Activated T-cell treated with anti-CD3 and anti-CD28 coated beads, Interleukin-2, amount 50 U/mL, for 4 hours (primary cell): ENCODE measurements around the gene FCMR. TPM values are rescaled to one million over a fixed set of nuclear protein-coding genes. Genes with fewer than 3 reads are reported as not detected.
A peak's percentile ranks its signal among the peaks of the same experiment; 100 is the strongest.

Experiments
- ATAC-seq, 2 donors: fragments of 200-7000 bp; cut with Tn5 transposase; one replicate each; pipeline ENCODE4 v1.10.0; 2021
- DNase-seq: peaks from one replicate; pipeline ENCODE4 v3.0.0-alpha.2; 2020
- H3K27me3 Mint-ChIP-seq: one replicate; pipeline ENCODE4 v1.8.0; 2021; ENCODE audit warnings: low read depth, mixed read lengths
- H3K36me3 Mint-ChIP-seq: one replicate; pipeline ENCODE4 v1.8.0; 2022; ENCODE audit warnings: mixed read lengths; ENCODE audit not compliant: insufficient read depth
- H3K4me1 Mint-ChIP-seq: one replicate; pipeline ENCODE4 v1.8.0; 2021; ENCODE audit warnings: low read depth, mixed read lengths
- H3K4me3 Mint-ChIP-seq: one replicate; pipeline ENCODE4 v1.8.0; 2021; ENCODE audit warnings: mild to moderate bottlenecking, moderate library complexity, mixed read lengths
- H3K9me3 Mint-ChIP-seq: one replicate; pipeline ENCODE4 v1.8.0; 2021; ENCODE audit warnings: mixed read lengths
- total RNA-seq, 3 donors: library from RNA; stranded (reverse); gene quantifications; one replicate each; pipeline ENCODE4 v1.2.1, GENCODE V29; 2021

FCMR gene
- total RNA-seq, 3 donors from 2014 or later = 24.7 to 41.7 (median 24.8) TPM

DNA sequence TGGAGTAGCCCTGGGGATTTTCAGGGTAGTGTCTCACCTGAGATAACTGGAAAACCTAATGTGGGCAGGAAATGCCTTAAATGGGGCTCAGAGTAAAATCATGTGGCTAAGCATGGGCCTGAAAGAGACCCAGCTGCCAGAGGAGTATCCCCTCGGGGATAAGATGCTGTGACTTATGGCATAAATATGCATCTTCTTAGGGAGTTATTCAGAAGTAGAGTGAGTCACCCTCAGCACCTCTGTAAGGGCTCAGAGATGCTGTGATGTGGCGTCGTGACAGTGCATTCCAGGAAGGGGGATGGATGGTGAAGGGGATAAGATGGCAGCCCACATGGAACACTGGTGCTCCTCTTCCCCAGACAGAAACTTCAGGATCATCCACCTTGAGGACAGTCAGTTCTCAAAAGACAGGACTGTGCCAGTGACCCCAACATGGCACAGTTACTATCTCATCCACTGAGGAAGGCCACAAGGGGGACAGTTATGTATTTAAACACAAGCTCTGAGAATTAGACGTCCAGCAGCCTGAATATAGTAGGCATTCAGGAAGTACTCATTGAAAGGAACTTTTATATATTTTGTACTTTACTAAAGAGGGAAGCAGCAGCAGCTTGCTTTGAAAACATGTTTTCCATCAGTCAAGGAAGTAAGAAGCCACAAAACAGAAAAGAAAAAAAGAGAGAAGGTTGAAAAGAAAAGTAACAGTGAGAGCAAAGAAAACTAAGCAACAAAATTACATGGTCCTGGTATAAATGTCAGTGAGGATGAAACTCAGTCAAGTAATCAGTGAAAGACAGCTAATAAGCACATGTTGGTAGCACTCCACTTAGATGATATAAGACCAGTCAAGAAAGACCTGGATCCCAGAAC lies 16.2 kb downstream of the FCMR start:
- Mint-ChIP-seq H3K4me3 (peak overlapping the region; percentile 46), H3K4me1 (peaks cover 80% of the 10 kb centered on the region), H3K27me3 (no peaks in the 10 kb centered on the region), H3K9me3 (no peaks in the 10 kb centered on the region), H3K36me3 (peaks cover 54% of the 10 kb centered on the region)
- DNase-seq (peak; percentile 43), ATAC-seq (peak; percentile 87)

DNA sequence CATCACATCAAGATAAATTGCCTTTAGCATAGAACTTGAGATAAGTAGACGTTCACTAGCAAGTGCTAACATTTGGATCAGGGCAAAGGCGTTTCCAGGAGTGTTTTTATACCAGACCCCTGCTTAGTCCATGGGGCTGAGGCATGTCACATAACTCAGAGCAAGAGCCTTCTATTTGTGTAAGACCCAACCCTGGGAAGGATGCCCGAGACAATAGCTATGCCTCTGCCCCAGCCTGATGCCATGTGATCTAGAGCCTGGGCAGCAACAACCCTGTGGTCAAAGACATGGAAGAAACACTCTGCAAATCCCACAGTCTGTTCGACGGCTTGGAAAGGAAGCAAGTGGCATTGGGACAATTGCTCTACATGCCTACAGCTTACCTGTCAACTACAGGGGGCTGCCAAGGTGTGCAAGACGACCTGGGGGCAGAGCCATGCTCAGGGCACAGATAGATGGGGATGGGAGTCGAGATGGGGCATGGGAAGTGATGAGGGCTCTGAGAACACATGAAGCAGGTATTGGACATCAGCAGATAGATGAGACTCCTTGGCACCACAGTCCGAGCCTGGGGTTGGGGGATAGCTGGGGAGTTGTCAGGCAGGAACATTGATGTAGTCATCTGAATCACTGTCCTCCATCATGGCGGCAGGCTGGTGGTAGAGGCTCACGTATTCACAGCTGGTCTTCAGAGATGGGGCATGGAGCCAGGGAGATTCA lies 17.2 kb downstream of the FCMR start:
- no peak overlapping the region for H3K4me3 Mint-ChIP-seq
- H3K27me3 Mint-ChIP-seq = no peaks in the 10 kb centered on the region
- DNase-seq = no peak
- H3K4me1 Mint-ChIP-seq = peaks cover 81% of the 10 kb centered on the region
- no peak for ATAC-seq
- no peaks in the 10 kb centered on the region for H3K9me3 Mint-ChIP-seq
- H3K36me3 Mint-ChIP-seq = peaks cover 54% of the 10 kb centered on the region

GRCh38 chr1:206903687-206904086 lies 18.1 kb downstream of the FCMR start:
- DNase-seq (no peak), ATAC-seq (no peak)
- no peaks in the 10 kb centered on the region for H3K9me3 Mint-ChIP-seq
- H3K27me3 Mint-ChIP-seq = no peaks in the 10 kb centered on the region
- peaks cover 80% of the 10 kb centered on the region for H3K4me1 Mint-ChIP-seq
- peaks cover 51% of the 10 kb centered on the region for H3K36me3 Mint-ChIP-seq
- no peak overlapping the region for H3K4me3 Mint-ChIP-seq

- peaks cover 78% of the 10 kb centered on the region for H3K4me1 Mint-ChIP-seq
- no peak overlapping the region for H3K4me3 Mint-ChIP-seq
- no peaks in the 10 kb centered on the region for H3K9me3 Mint-ChIP-seq
- peaks cover 45% of the 10 kb centered on the region for H3K36me3 Mint-ChIP-seq
- no peak for DNase-seq
- ATAC-seq = no peak
- H3K27me3 Mint-ChIP-seq = no peaks in the 10 kb centered on the region
Observed at GRCh38 chr1:206902702-206903101, 19.0 kb downstream of the FCMR start.

- no peak for ATAC-seq
- no peak overlapping the region for H3K4me3 Mint-ChIP-seq
- peaks cover 45% of the 10 kb centered on the region for H3K36me3 Mint-ChIP-seq
- no peaks in the 10 kb centered on the region for H3K9me3 Mint-ChIP-seq
- no peak for DNase-seq
- H3K27me3 Mint-ChIP-seq = no peaks in the 10 kb centered on the region
- H3K4me1 Mint-ChIP-seq = peaks cover 79% of the 10 kb centered on the region
Observed at GRCh38 chr1:206901944-206902343, 19.8 kb downstream of the FCMR start.

DNA sequence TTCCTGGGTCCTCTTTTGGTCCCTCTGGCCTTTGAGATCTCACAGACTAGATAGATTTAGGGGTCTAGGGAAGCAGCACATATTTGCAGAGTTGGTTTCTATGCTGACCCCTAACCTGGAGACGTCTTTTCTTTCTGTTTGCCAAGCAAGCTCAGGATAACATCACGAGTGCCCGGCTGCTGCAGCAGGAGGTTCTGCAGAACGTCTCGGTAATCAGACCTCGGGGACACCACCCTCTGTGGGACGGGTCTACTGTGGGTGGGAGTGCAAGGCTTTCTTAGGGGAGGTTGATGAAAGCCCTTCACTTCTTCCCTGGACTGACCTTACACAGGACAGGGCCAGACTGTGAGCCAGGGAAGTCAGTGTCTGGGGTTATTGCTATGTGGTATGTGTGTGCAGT lies 21.6 kb downstream of the FCMR start:
- peaks cover 72% of the 10 kb centered on the region for H3K4me1 Mint-ChIP-seq
- H3K4me3 Mint-ChIP-seq = no peak overlapping the region
- no peaks in the 10 kb centered on the region for H3K9me3 Mint-ChIP-seq
- H3K36me3 Mint-ChIP-seq = peaks cover 35% of the 10 kb centered on the region
- ATAC-seq = no peak
- H3K27me3 Mint-ChIP-seq = no peaks in the 10 kb centered on the region
- no peak for DNase-seq

DNA sequence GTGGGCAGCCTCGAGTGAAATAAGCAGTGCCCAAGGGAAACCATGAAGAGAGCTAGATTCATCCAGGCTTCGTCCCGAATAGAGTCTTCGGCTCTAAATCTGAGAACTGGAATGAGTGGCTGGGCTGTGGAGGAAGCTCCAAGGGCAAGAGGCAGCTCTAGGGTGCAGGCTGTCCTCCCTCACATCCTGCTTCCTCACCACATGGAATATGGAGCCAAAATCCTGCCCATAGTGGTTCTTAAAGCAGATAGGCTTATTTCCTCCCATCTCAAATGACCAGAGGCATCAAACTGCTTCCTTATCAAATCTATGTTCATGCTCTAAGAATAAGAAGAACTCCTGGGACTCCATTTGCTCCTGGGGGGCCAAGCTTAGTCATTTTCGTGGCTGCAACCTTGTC lies 22.0 kb downstream of the FCMR start:
- H3K27me3 Mint-ChIP-seq = no peaks in the 10 kb centered on the region
- peaks cover 31% of the 10 kb centered on the region for H3K36me3 Mint-ChIP-seq

GRCh38 chr1:206898915-206899431 lies 22.8 kb downstream of the FCMR start:
- Mint-ChIP-seq H3K9me3 (no peaks in the 10 kb centered on the region), H3K4me3 (peak overlapping the region; percentile 35), H3K36me3 (peaks cover 23% of the 10 kb centered on the region), H3K4me1 (peaks cover 62% of the 10 kb centered on the region), H3K27me3 (no peaks in the 10 kb centered on the region)
- no peak for ATAC-seq
- DNase-seq = no peak

More for the DNA sequence above, 22.0 kb downstream of the FCMR start:
- H3K4me1 Mint-ChIP-seq = peaks cover 67% of the 10 kb centered on the region
- DNase-seq (no peak), ATAC-seq (no peak)
- H3K4me3 Mint-ChIP-seq = no peak overlapping the region
- H3K9me3 Mint-ChIP-seq = no peaks in the 10 kb centered on the region

DNA sequence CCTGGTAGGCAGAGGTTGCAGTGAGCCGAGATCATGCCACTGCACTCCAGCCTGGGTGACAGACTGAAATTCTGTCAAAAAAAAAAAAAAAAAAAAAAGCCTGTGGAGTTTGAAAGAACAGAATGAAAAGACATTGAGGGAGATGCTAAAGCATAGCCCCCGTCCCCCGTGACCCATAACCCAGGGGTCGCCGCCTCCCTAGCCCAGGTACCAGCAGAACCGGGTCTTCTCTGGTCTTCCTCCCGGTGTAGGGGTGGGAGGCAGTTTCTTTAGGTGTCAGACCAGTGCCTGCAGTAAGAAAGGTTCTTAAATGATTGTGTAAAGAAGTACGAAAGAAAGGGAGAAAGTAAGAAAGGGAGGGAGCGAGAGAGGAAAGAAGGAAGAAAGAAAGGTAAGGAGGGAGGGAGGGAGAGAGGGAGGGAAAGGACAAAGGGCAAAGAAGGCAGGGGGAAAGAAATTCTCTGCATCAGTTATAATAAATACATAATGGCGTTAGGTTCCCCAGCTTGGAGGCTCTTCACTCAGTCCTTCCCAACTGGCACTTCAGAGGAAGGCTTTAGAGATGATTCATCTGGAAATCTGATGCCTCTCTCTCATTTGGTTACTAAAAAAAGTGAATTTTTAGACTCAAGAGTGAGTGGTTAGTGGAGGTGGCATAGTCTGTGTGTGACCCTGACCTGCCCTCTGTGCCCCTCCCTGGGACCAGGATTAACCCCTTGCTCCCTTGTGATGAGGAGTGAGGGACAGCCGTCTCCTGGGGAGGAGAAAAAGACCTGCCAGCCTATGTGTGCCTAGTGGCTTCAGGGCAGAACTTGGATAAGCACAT lies 23.4 kb downstream of the FCMR start:
- peak in 1 of 2 donors; percentile 21 for ATAC-seq
- Mint-ChIP-seq H3K4me3 (peak overlapping the region; percentile 35), H3K4me1 (peaks cover 62% of the 10 kb centered on the region)

GRCh38 chr1:206897175-206897574 lies 24.6 kb downstream of the FCMR start, which contains the start of gene IL24:
Gene IL24 (plus strand): TSS chr1:206897443. CDS start chr1:206897833, 390 bp downstream.
- no peaks in the 10 kb centered on the region for H3K27me3 Mint-ChIP-seq
- H3K36me3 Mint-ChIP-seq = peaks cover 11% of the 10 kb centered on the region
- peaks cover 59% of the 10 kb centered on the region for H3K4me1 Mint-ChIP-seq
- DNase-seq (no peak), ATAC-seq (peak; percentile 78 to 90)
- H3K4me3 Mint-ChIP-seq = peak within 1 kb of the TSS; percentile 67
- no peaks in the 10 kb centered on the region for H3K9me3 Mint-ChIP-seq

More for the DNA sequence above, 23.4 kb downstream of the FCMR start:
- H3K27me3 Mint-ChIP-seq = no peaks in the 10 kb centered on the region
- DNase-seq = no peak
- H3K36me3 Mint-ChIP-seq = peaks cover 18% of the 10 kb centered on the region
- no peaks in the 10 kb centered on the region for H3K9me3 Mint-ChIP-seq

DNA sequence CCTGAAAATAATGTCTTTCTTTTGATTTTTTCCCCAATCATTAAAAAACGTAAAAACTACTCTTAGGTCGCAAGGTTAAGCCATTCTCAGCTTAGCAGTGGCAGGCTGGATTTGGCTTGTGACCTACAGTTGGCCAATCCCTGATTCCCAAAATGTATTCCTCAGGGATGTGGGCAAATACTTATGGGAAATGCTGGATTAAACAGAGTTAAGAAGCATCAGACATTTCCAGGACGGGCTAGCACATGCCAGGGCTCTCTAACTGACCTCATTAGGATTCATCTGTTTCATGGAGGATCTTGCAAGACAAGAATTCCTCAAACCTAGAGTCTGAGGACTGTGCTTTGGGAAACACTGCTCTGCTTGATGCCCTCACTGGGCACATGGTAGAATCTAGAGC lies 25.5 kb downstream of the FCMR start:
- ATAC-seq (no peak), DNase-seq (no peak)
- Mint-ChIP-seq H3K9me3 (no peaks in the 10 kb centered on the region), H3K4me1 (peaks cover 59% of the 10 kb centered on the region), H3K36me3 (peaks cover 7% of the 10 kb centered on the region), H3K4me3 (no peak overlapping the region), H3K27me3 (no peaks in the 10 kb centered on the region)

- Mint-ChIP-seq H3K4me3 (no peak overlapping the region), H3K4me1 (peaks cover 60% of the 10 kb centered on the region), H3K36me3 (peaks cover 6% of the 10 kb centered on the region), H3K27me3 (no peaks in the 10 kb centered on the region), H3K9me3 (no peaks in the 10 kb centered on the region)
- no peak for ATAC-seq
- DNase-seq = no peak
Observed at GRCh38 chr1:206895837-206896242, 25.9 kb downstream of the FCMR start.

DNA sequence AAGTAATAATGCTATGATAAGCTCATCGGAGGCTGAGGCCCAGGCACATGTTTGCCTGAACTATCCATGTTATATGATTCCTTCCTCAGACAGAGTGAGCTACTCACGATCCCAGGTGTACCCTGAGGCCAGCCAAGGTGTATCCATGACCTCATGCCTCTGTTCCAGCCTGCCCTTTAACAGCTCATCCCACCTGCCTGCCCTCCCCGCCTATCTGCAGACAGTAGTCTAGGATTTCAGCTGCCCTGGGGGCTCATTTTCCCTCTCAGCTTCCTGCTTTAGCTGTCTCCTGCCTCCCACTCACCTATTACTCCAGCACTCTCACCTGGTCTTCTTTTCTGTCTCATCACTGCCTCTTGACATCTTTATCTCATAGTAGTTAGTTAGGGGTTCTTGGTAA lies 26.4 kb downstream of the FCMR start:
- Mint-ChIP-seq H3K9me3 (no peaks in the 10 kb centered on the region), H3K4me3 (no peak overlapping the region), H3K36me3 (peaks cover 2% of the 10 kb centered on the region), H3K27me3 (no peaks in the 10 kb centered on the region), H3K4me1 (peaks cover 60% of the 10 kb centered on the region)
- DNase-seq = no peak
- ATAC-seq = no peak

DNA sequence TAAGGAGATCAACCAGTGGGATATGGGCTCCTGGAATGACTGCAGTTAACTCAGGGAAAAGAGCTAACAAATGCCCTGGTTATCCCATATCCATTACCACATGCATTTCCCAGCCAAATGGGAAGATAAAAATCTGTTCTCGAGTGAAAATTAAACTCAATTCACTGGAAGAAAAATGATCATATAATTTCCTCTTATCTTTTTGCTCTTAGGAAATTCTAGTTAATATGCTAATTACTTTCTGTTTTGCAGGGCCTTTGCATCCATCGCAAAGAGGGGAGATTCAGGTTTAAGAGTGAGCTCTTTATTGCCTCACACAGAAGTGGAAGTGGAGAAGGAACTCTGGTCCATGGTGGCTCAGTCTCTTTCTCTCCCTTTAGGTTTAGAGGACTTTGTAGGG lies 28.4 kb downstream of the FCMR start:
- Mint-ChIP-seq H3K4me3 (no peak overlapping the region), H3K4me1 (peaks cover 62% of the 10 kb centered on the region)
- DNase-seq = no peak

More for the DNA sequence above, 28.4 kb downstream of the FCMR start:
- H3K27me3 Mint-ChIP-seq = no peaks in the 10 kb centered on the region
- no peak for ATAC-seq
- peaks cover 2% of the 10 kb centered on the region for H3K36me3 Mint-ChIP-seq
- no peaks in the 10 kb centered on the region for H3K9me3 Mint-ChIP-seq
